K562 (cell line): ENCODE data around the gene HIP1R. TPM values are rescaled to one million over a fixed set of nuclear protein-coding genes. Genes with fewer than 3 reads are reported as not detected.

Experiments
- ARID2 ChIP-seq: fragments of 450-650 bp; IDR thresholded peaks from 2 replicates; pipeline ENCODE4 v1.6.1; 2017; ENCODE audit warnings: antibody characterized with exemption, mild to moderate bottlenecking
- ATF1 ChIP-seq, 2 experiments: fragments of 450-650 bp in 1 of 2; IDR thresholded peaks; 2 replicates each; pipeline ENCODE4 v1.6.1; 2016; ENCODE audit warnings: missing compliant biosample characterization in 1 of 2, missing genetic modification characterization in 1 of 2
- CLOCK ChIP-seq: fragments of 250-450 bp; sonication (Bioruptor Pico); IDR thresholded peaks from 2 replicates; pipeline ENCODE4 v1.4.0; 2020; ENCODE audit warnings: mild to moderate bottlenecking, moderate library complexity, borderline replicate concordance
- DNMT1 ChIP-seq: fragments of 450-650 bp; IDR thresholded peaks from 2 replicates; pipeline ENCODE4 v1.6.1; 2016; ENCODE audit warnings: antibody characterized with exemption, mild to moderate bottlenecking
- GATAD2B ChIP-seq: fragments of 450-650 bp; IDR thresholded peaks from 2 replicates; pipeline ENCODE4 v1.6.1; 2017; ENCODE audit warnings: mild to moderate bottlenecking, borderline replicate concordance
- NR2F6 ChIP-seq: fragments of 450-650 bp; formaldehyde crosslinking; IDR thresholded peaks from 2 replicates; pipeline ENCODE4 v1.4.0; 2020; ENCODE audit warnings: mild to moderate bottlenecking
- POLR3A ChIP-seq: IDR thresholded peaks from 2 replicates; pipeline ENCODE4 v1.6.1; 2011; ENCODE audit warnings: borderline replicate concordance, mild to moderate bottlenecking, moderate library complexity; ENCODE audit not compliant: insufficient read length, insufficient read depth; ENCODE audit errors: extremely low read depth
- RB1 ChIP-seq: fragments of 450-650 bp; IDR thresholded peaks from 2 replicates; pipeline ENCODE4 v1.6.1; 2017; ENCODE audit warnings: low read depth, mild to moderate bottlenecking
- RBM34 ChIP-seq: fragments of 200-400 bp; formaldehyde crosslinking; IDR thresholded peaks from 2 replicates; pipeline ENCODE4 v1.6.1; 2018; ENCODE audit warnings: low read length, borderline replicate concordance; ENCODE audit not compliant: insufficient read depth
- SMC3 ChIP-seq: conservative IDR thresholded peaks from 2 replicates; pipeline ENCODE4 v1.6.1; 2011; ENCODE audit warnings: low read depth, low read length, improper control_type of control experiment; ENCODE audit not compliant: insufficient read depth
- TCF3 ChIP-seq: sonication (generic); formaldehyde crosslinking; IDR thresholded peaks from 2 replicates; pipeline ENCODE4 v1.4.0; 2020; ENCODE audit warnings: mild to moderate bottlenecking, missing genetic modification reagents
- TSHZ1 ChIP-seq: fragments of 250-450 bp; sonication (Bioruptor Pico); IDR thresholded peaks from 2 replicates; pipeline ENCODE4 v1.4.0; 2020; ENCODE audit warnings: mild to moderate bottlenecking, moderate library complexity
- WHSC1 ChIP-seq: IDR thresholded peaks from one replicate; pipeline ENCODE4 v1.6.1; 2012; ENCODE audit warnings: low read length, control low read depth, inconsistent platforms
- ZBTB49 ChIP-seq: sonication (generic); formaldehyde crosslinking; IDR thresholded peaks from 2 replicates; pipeline ENCODE4 v1.8.0; 2022; ENCODE audit warnings: missing genetic modification reagents, mild to moderate bottlenecking, borderline replicate concordance
- ZFPM2 ChIP-seq: fragments of 250-450 bp; sonication (Bioruptor Pico); IDR thresholded peaks from 2 replicates; pipeline ENCODE4 v1.5.1; 2022; ENCODE audit warnings: mild to moderate bottlenecking
- ZNF24 ChIP-seq: fragments of 450-650 bp; IDR thresholded peaks from 2 replicates; pipeline ENCODE4 v1.6.1; 2016
- ZNF589 ChIP-seq: fragments of 200-800 bp; sonication (Bioruptor generic); IDR thresholded peaks from 2 replicates; pipeline ENCODE4 v1.6.1; 2016; ENCODE audit warnings: low read depth, missing genetic modification characterization, missing compliant biosample characterization
- ZNF717 ChIP-seq: fragments of 250-450 bp; sonication (Bioruptor Pico); IDR thresholded peaks from 2 replicates; pipeline ENCODE4 v1.5.0; 2021
- polyA plus RNA-seq, 8 experiments: library from polyadenylated mRNA; depleted of rRNA in 4 of 8; stranded (reverse) in 5 of 8; unstranded in 3 of 8; fragments of >200 nt; fragmentation: Nextera tagmentation in 2 of 8; fragmentation: Illumina TruSeq in 1 of 8; extraction: Ambion mirVana in 2 of 8; extraction: Trizol in 1 of 8; gene quantifications; 2 replicates each; pipeline versions ENCODE4 v1.2.1 to v1.2.3, GENCODE V29; 2011 to 2014; ENCODE audit warnings: inconsistent platforms in 1 of 8, missing spikeins in 1 of 8
- total RNA-seq, 7 experiments: library from RNA; depleted of rRNA in 6 of 7; stranded (reverse); fragments of >200 nt in 6 of 7; fragmentation: Illumina TruSeq in 2 of 7; extraction: Trizol in 2 of 7; gene quantifications; 2 replicates each; pipeline versions ENCODE4 v1.2.1 to v1.2.3, GENCODE V29; 2011 to 2021; ENCODE audit warnings: low replicate concordance in 1 of 7

Gene HIP1R
- total and polyA plus RNA-seq, 9 of the 15 experiments (the other 6 are each of a cell fraction or from before 2014, with no cell fraction given), result 0.15 to 31.0 (median 14.2) TPM

- TF ChIP-seq ZBTB49 (CRISPR knock-in tag) (no peak), ZFPM2 (CRISPR knock-in tag) (no peak), RB1 (peak; percentile 39), GATAD2B (no peak), DNMT1 (no peak), POLR3A (no peak), ZNF717 (CRISPR knock-in tag) (no peak), TSHZ1 (CRISPR knock-in tag) (no peak), RBM34 (no peak), CLOCK (CRISPR knock-in tag) (no peak), ARID2 (peak; percentile 67; the same call in 1 of the 2 replicates), ATF1 (CRISPR knock-in tag; IDR thresholded peaks at IDR 0.05) (no peak), ATF1 (tag; IDR thresholded peaks at IDR 0.05) (0 out of 2 replicates have a peak, but pooled peaks have one; percentile 7), ZNF24 (no peak), ZNF589 (CRISPR knock-in tag) (no peak), SMC3 (peak; percentile 94), TCF3 (CRISPR knock-in tag) (no peak), NR2F6 (CRISPR knock-in tag) (no peak), WHSC1 (no peak)
Measured at GRCh38 chr12:122860040-122860853, 25.0 kb downstream of the HIP1R start (continued).
